Kidney epithelial cell (primary cell): ENCODE data around the gene CYTH4. TPM values are rescaled to one million over a fixed set of nuclear protein-coding genes. Genes with fewer than 3 reads are reported as not detected.
"Not testable (repeated sequence)": the region's sequence is repeated elsewhere in the genome, so short reads cannot be mapped to it uniquely, and the experiment has no call there.

Experiments used
- DNase-seq: peaks from one replicate; pipeline ENCODE4 v3.0.0-alpha.2; 2010; ENCODE audit warnings: low read depth
- H3K27me3 ChIP-seq: 2 replicates; pipeline ENCODE4 v1.6.0; 2011; ENCODE audit warnings: low read length; ENCODE audit not compliant: control insufficient read depth, insufficient read depth
- H3K36me3 ChIP-seq: 2 replicates; pipeline ENCODE4 v1.5.1; 2011; ENCODE audit warnings: low read length; ENCODE audit not compliant: control insufficient read depth, insufficient read depth
- H3K4me3 ChIP-seq: 2 replicates; pipeline ENCODE4 v1.5.1; 2011; ENCODE audit warnings: low read depth, mild to moderate bottlenecking, control low read depth, low read length
- CTCF ChIP-seq: IDR thresholded peaks from 2 replicates; pipeline ENCODE4 v1.5.1; 2011; ENCODE audit warnings: mild to moderate bottlenecking, moderate library complexity, low read length, control low read depth, inconsistent platforms; ENCODE audit not compliant: insufficient read depth, poor library complexity, severe bottlenecking
- total RNA-seq: library from RNA; depleted of rRNA; stranded (reverse); fragments of >200 nt; gene quantifications from 2 replicates; pipeline ENCODE4 v1.2.3, GENCODE V29; 2015

Gene CYTH4
- not detected in 2 replicates for total RNA-seq

DNA sequence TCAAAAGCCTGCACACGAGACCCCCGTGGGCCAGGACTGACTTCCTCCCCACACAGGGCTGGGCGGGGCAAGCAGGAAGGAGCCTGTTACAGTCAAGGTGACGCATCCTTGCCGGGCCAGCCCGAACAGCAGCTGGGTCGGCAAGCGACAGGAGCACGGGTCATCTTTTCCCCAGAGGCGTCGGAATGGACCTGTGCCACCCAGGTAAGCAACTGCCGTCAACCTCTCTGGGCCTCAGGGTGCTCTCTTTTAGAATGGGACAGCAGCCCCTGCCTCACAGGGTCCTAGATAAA lies at the start of gene CYTH4:
Gene CYTH4, plus strand, starts transcription at position 124 of the 293 bp plus-strand sequence. Its CDS starts 62 bp downstream, at position 186.
- no peak within 1 kb of the TSS for H3K4me3 ChIP-seq
- no peaks in the 10 kb centered on the region for H3K27me3 ChIP-seq
- no peak for DNase-seq
- TF ChIP-seq CTCF: no peak
- no peaks in the 10 kb centered on the region for H3K36me3 ChIP-seq

GRCh38 chr22:37233371-37233750 lies 48.9 kb upstream of the CYTH4 start:
- not testable (repeated sequence) for H3K4me3 ChIP-seq, H3K27me3 ChIP-seq, DNase-seq, H3K36me3 ChIP-seq

GRCh38 chr22:37233751-37234631 lies 48.3 kb upstream of the CYTH4 start:
- H3K36me3 ChIP-seq: no peaks in the 10 kb centered on the region
- H3K27me3 ChIP-seq: no peaks in the 10 kb centered on the region
- DNase-seq: no peak
- no peak for TF ChIP-seq CTCF
- no peak overlapping the region for H3K4me3 ChIP-seq

DNA sequence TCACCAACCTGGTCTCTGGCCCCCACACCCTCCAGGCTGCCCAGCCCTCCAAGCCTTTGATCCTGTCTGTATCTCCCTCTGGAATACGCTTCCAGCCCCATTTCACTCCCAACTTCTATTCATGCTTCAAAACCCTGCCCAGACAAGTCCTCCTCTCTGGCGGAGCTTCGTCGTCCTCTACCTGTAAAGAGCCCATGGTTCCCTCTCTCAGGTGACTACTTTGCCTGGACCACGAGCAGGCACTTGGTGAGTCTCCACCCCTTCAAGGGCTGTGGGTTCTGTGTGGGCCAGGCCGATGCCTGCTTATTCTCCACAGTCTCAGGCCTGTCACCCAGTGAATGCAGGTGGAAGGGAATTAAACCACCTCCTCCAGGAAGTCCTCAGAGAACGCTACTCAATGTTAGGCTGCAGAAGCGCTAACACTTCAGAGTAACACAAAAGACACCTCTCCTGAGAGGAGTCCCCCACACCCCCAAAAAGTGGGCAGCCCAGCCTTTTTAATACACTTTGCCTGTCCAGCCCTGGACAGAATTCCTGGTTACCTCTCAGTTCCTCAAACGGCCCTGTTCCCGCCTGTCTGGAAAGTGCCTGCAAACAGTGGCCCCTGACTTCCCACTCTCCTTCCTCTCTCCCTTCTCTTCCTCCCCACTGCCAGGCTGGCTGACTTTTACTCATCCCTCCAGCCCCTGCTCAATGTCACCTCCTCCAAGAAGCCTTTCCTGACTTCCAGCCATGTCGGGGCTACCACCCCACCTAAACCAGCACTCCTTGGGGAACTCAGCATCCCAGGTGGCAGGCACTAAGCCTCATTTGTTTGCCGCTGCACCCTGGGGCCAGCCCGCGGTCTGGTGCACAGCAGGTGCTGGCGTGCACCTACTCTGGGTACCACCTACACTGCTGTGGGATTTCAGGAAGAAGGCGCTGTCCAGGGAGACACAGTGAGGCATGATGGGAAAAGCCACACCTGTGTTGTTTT lies 47.3 kb upstream of the CYTH4 start:
- H3K27me3 ChIP-seq: no peaks in the 10 kb centered on the region
- H3K36me3 ChIP-seq: no peaks in the 10 kb centered on the region
- TF ChIP-seq CTCF: no peak
- H3K4me3 ChIP-seq: no peak overlapping the region
- DNase-seq: no peak

GRCh38 chr22:37235897-37236607 lies 46.3 kb upstream of the CYTH4 start:
- Histone ChIP-seq H3K36me3 (no peaks in the 10 kb centered on the region), H3K4me3 (no peak overlapping the region), H3K27me3 (no peaks in the 10 kb centered on the region)
- no peak for TF ChIP-seq CTCF
- no peak for DNase-seq
